HG02610 (cell line): Measurements from ENCODE around the gene SUN2.

Experiments used
- ATAC-seq: cut with Tn5 transposase; IDR thresholded peaks from one replicate; pipeline ENCODE4 v1.9.1; 2021; ENCODE audit warnings: mild to moderate bottlenecking, moderate library complexity; ENCODE audit not compliant: unreplicated experiment

Gene SUN2

GRCh38 chr22:38700270-38700788 is 55.5 kb downstream of the SUN2 start:
- no peak for ATAC-seq

GRCh38 chr22:38699784-38700183 is 56.0 kb downstream of the SUN2 start:
- ATAC-seq = no peak

- ATAC-seq = no peak
Observed at GRCh38 chr22:38699143-38699542, 56.7 kb downstream of the SUN2 start.

- ATAC-seq = no peak
Observed at GRCh38 chr22:38698407-38699094, 57.2 kb downstream of the SUN2 start.

- ATAC-seq = no peak
Observed at GRCh38 chr22:38697425-38698089, 58.2 kb downstream of the SUN2 start.

GRCh38 chr22:38696606-38697424 is 59.0 kb downstream of the SUN2 start:
- no peak for ATAC-seq

GRCh38 chr22:38694940-38695339 is 60.9 kb downstream of the SUN2 start:
- ATAC-seq = no peak

- no peak for ATAC-seq
Observed at GRCh38 chr22:38694049-38694448, 61.7 kb downstream of the SUN2 start.

GRCh38 chr22:38689651-38690050 is 66.1 kb downstream of the SUN2 start:
- no peak for ATAC-seq

GRCh38 chr22:38685761-38686160 is 70.0 kb downstream of the SUN2 start:
- ATAC-seq = no peak

GRCh38 chr22:38684895-38685294 is 70.9 kb downstream of the SUN2 start:
- no peak for ATAC-seq
